A673 (cell line): ENCODE data around the gene LIPM. TPM values are rescaled to one million over a fixed set of nuclear protein-coding genes. Genes with fewer than 3 reads are reported as not detected.
A peak's percentile ranks its signal among the peaks of the same experiment; 100 is the strongest.

Experiments used
- Bru-seq: library from RNA; stranded (reverse); fragments of 400-500 nt; gene quantifications from one replicate; lab custom pipeline; 2021; lab: Mats Ljungman, UMichigan
- BruChase-seq, 2 experiments: library from RNA; stranded (reverse); fragments of 400-500 nt; gene quantifications; one replicate each; lab custom pipeline; 2021; lab: Mats Ljungman, UMichigan
- BruUV-seq: library from RNA; stranded (reverse); fragments of 400-500 nt; replicated peaks from 2 replicates; lab custom pipeline; 2021; lab: Mats Ljungman, UMichigan
- CTCF ChIA-PET: fragments of 300-600 bp; sonication (Branson Sonifier 250); formaldehyde crosslinking; loops from one replicate; lab custom pipeline; 2022; ENCODE audit warnings: antibody characterized with exemption; lab: Charles Lee
- POLR2A ChIA-PET: fragments of 300-600 bp; sonication (Branson Sonifier 250); formaldehyde crosslinking; loops from one replicate; lab custom pipeline; 2022; ENCODE audit warnings: antibody characterized with exemption; ENCODE audit not compliant: low non-redundant PET; lab: Charles Lee
- DNase-seq: peaks from one replicate; pipeline ENCODE4 v3.0.0-alpha.2; 2015; ENCODE audit warnings: low spot score
- H3K27ac ChIP-seq: fragments of 200-600 bp; sonication (generic); 2 replicates; pipeline ENCODE4 v1.5.1; 2016; ENCODE audit warnings: mixed run types, low read depth, mild to moderate bottlenecking, mixed read lengths, antibody characterized with exemption, low read length; ENCODE audit not compliant: poor library complexity, severe bottlenecking
- H3K27me3 ChIP-seq: fragments of 200-600 bp; sonication (generic); replicated peaks from 2 replicates; pipeline ENCODE4 v1.6.1; 2017; ENCODE audit warnings: mixed run types, low read depth, mild to moderate bottlenecking, mixed read lengths, antibody characterized with exemption, low read length; ENCODE audit not compliant: insufficient read depth, poor library complexity
- H3K36me3 ChIP-seq: fragments of 200-600 bp; sonication (generic); 2 replicates; pipeline ENCODE4 v1.6.1; 2016; ENCODE audit warnings: mixed run types, mild to moderate bottlenecking, mixed read lengths, antibody characterized with exemption, low read length; ENCODE audit not compliant: insufficient read depth, poor library complexity, severe bottlenecking
- H3K4me1 ChIP-seq: fragments of 200-600 bp; sonication (generic); 2 replicates; pipeline ENCODE4 v1.6.1; 2017; ENCODE audit warnings: mixed run types, mild to moderate bottlenecking, mixed read lengths, antibody characterized with exemption, low read length; ENCODE audit not compliant: insufficient read depth, poor library complexity, severe bottlenecking
- H3K4me3 ChIP-seq: fragments of 200-600 bp; sonication (generic); 2 replicates; pipeline ENCODE4 v1.5.1; 2016; ENCODE audit warnings: low read depth, mixed run types, mild to moderate bottlenecking, mixed read lengths, low read length; ENCODE audit not compliant: poor library complexity, severe bottlenecking
- H3K9me3 ChIP-seq: fragments of 200-600 bp; sonication (generic); 2 replicates; pipeline ENCODE4 v1.6.1; 2016; ENCODE audit warnings: mixed run types, low read depth, mild to moderate bottlenecking, mixed read lengths, antibody characterized with exemption, low read length; ENCODE audit not compliant: poor library complexity, severe bottlenecking
- EZH2 ChIP-seq: fragments of 200-600 bp; sonication (generic); IDR thresholded peaks from 2 replicates; pipeline ENCODE4 v1.6.1; 2017; ENCODE audit warnings: borderline replicate concordance, low read depth, mild to moderate bottlenecking, mixed read lengths, antibody characterized with exemption, low read length; ENCODE audit not compliant: poor library complexity, severe bottlenecking
- intact Hi-C: fragments of 100-400 bp; cut with micrococcal nuclease; formaldehyde crosslinking; loops from one replicate; pipeline ENCODE4 v1.10.0; 2022; ENCODE audit not compliant: unreplicated experiment
- long read RNA-seq: library from polyadenylated mRNA; stranded (forward); transcript quantifications from one replicate; pipeline ENCODE4 v2.0.0, GENCODE V29; 2022
- total RNA-seq: library from RNA; stranded (reverse); gene quantifications from 2 replicates; pipeline ENCODE4 v1.2.3, GENCODE V29; 2021
- TF ChIP-seq, protein P1 (sequence below): fragments of 300-800, 200-600 bp; sonication (generic); conservative IDR thresholded peaks from 2 replicates; pipeline ENCODE4 v1.5.1; 2017; ENCODE audit warnings: low read depth, mild to moderate bottlenecking, antibody characterized with exemption, low read length, moderate library complexity, mixed read lengths

LIPM gene, protein sequence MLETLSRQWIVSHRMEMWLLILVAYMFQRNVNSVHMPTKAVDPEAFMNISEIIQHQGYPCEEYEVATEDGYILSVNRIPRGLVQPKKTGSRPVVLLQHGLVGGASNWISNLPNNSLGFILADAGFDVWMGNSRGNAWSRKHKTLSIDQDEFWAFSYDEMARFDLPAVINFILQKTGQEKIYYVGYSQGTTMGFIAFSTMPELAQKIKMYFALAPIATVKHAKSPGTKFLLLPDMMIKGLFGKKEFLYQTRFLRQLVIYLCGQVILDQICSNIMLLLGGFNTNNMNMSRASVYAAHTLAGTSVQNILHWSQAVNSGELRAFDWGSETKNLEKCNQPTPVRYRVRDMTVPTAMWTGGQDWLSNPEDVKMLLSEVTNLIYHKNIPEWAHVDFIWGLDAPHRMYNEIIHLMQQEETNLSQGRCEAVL
- total RNA-seq = not detected in 2 replicates
- percentile 5 among the genes with signal in this experiment for Bru-seq, nascent RNA
- BruChase-seq, experiment 1, labeled RNA remaining after a 2-hour chase = not detected
- not detected for BruChase-seq, experiment 2, labeled RNA remaining after a 6-hour chase
- long read RNA-seq = 0 reads

DNA sequence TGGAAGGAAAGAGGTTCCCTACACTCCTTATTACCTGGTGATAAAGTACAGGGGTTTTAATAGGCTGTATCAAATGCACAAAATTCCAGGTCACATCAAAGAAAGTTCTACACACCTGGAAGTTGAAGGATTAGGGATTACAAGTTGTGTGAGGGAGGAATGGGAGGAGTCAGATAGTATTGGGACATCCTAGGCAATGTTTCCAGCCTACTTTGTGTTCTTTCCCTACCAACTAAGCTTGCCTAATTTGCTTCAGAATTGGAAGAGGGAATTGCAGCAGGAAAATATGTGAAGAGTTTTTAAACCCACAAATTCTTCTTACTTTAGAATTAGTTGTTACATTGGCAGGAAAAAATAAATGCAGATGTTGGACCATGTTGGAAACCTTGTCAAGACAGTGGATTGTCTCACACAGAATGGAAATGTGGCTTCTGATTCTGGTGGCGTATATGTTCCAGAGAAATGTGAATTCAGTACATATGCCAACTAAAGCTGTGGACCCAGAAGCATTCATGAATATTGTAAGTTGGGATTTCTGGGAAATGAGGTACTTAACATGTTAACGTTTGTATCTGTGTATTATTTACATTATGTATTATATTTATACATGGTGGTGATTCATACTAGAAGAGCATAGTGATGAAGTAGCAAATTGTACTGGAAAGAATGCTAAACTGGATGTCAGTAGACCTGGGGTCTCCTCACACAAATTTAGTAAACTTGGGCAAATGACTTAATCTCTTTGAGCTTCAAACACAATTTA, at the start of gene LIPM:
LIPM (plus strand) TSS at position 208 of the 763 bp plus-strand sequence; CDS start at position 375, 167 bp downstream.
- Histone ChIP-seq H3K4me1 (no peaks in the 10 kb centered on the region), H3K36me3 (no peaks in the 10 kb centered on the region), H3K9me3 (no peaks in the 10 kb centered on the region), H3K27me3 (no peaks in the 10 kb centered on the region), H3K27ac (no peak within 1 kb of the TSS), H3K4me3 (no peak within 1 kb of the TSS)
- no TSS peak for BruUV-seq
- no peak for DNase-seq
- TF ChIP-seq EZH2 = no peak
- TF ChIP-seq, protein P1, sequence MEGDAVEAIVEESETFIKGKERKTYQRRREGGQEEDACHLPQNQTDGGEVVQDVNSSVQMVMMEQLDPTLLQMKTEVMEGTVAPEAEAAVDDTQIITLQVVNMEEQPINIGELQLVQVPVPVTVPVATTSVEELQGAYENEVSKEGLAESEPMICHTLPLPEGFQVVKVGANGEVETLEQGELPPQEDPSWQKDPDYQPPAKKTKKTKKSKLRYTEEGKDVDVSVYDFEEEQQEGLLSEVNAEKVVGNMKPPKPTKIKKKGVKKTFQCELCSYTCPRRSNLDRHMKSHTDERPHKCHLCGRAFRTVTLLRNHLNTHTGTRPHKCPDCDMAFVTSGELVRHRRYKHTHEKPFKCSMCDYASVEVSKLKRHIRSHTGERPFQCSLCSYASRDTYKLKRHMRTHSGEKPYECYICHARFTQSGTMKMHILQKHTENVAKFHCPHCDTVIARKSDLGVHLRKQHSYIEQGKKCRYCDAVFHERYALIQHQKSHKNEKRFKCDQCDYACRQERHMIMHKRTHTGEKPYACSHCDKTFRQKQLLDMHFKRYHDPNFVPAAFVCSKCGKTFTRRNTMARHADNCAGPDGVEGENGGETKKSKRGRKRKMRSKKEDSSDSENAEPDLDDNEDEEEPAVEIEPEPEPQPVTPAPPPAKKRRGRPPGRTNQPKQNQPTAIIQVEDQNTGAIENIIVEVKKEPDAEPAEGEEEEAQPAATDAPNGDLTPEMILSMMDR = no peak
- CTCF ChIA-PET = no interaction called here
- intact Hi-C loops = no loop called here
- POLR2A ChIA-PET = no interaction called here

DNA sequence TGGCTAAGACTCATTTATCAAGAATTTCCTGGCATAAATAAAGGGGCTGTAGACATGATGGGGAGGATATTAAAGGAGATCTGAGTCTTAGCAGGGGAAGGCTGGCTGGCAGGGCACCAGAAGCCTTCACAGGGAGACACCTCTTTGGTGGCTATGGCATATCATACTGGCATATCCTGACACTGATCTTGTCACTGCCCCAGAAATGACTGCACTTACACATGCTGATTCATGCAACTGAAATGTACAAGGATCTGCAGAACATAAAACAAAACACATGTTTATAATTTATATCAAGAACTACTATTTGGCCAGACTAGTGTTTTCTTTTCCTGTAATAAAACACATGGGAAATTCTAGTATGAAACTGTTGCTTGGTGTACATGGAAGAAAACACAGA, 48.2 kb upstream of the LIPM start:
- Histone ChIP-seq H3K9me3 (no peaks in the 10 kb centered on the region), H3K36me3 (no peaks in the 10 kb centered on the region), H3K4me1 (no peaks in the 10 kb centered on the region), H3K27ac (no peak overlapping the region), H3K4me3 (no peak overlapping the region), H3K27me3 (no peaks in the 10 kb centered on the region)
- TF ChIP-seq, protein P1 = no peak
- no peak for TF ChIP-seq EZH2
- BruUV-seq = no TSS peak
- ChIA-PET POLR2A (no interaction called here), CTCF (no interaction called here)
- peak; percentile 19 for DNase-seq
- intact Hi-C loops = no loop called here

DNA sequence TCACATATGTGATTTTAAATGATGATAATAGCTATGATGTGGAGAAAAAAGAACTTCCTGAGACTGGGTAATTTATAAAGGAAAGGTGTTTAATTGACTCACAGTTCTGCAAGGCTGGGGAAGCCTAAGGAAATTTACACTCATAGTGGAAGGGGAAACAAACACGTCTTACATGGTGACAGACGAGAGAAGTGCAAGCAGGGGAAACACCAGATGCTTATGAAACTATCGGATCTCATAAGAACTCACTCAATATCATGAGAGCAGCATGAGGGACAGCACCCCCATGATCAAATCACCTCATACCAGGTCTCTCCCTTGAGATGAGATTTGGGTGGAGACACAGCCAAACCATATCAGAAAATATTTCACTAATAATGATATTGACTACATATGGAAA, 46.8 kb upstream of the LIPM start:
- H3K36me3 ChIP-seq = no peaks in the 10 kb centered on the region
- CTCF ChIA-PET = no interaction called here

More for the DNA sequence above, 46.8 kb upstream of the LIPM start:
- H3K9me3 ChIP-seq = no peaks in the 10 kb centered on the region
- no peaks in the 10 kb centered on the region for H3K4me1 ChIP-seq
- no peaks in the 10 kb centered on the region for H3K27me3 ChIP-seq
- TF ChIP-seq, protein P1 = no peak
- TF ChIP-seq EZH2 = no peak
- no peak for DNase-seq
- BruUV-seq = no TSS peak
- no peak overlapping the region for H3K27ac ChIP-seq
- POLR2A ChIA-PET = no interaction called here
- no peak overlapping the region for H3K4me3 ChIP-seq
- intact Hi-C loops = no loop called here
